HG03135 (cell line): ENCODE results near the gene KRTAP20-1.

Experiments
- ATAC-seq: cut with Tn5 transposase; IDR thresholded peaks from one replicate; pipeline ENCODE4 v1.9.1; 2021; ENCODE audit warnings: mild to moderate bottlenecking, moderate library complexity; ENCODE audit not compliant: unreplicated experiment

The KRTAP20-1 gene

DNA sequence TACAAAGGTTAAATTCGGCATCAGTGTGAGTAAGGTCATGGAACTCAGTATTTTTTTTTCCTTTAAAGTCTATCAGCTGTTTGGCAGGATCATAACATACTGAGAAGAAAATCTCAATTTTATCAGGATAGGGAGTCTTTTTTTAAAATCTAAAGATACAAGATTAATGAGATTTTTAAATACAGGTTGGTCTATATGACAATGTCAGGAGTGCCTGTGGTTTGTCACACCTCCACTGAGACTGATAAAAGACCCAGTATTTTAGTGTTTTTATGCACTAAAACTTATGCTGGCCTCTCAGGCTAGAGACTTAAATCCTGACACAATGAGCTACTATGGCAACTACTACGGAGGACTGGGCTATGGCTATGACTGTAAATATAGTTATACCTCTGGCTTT lies 26.3 kb downstream of the KRTAP20-1 start, which contains the start of gene KRTAP20-3:
Gene KRTAP20-3 (plus strand): TSS at position 301 of the 400 bp plus-strand sequence.
- no peak for ATAC-seq

DNA sequence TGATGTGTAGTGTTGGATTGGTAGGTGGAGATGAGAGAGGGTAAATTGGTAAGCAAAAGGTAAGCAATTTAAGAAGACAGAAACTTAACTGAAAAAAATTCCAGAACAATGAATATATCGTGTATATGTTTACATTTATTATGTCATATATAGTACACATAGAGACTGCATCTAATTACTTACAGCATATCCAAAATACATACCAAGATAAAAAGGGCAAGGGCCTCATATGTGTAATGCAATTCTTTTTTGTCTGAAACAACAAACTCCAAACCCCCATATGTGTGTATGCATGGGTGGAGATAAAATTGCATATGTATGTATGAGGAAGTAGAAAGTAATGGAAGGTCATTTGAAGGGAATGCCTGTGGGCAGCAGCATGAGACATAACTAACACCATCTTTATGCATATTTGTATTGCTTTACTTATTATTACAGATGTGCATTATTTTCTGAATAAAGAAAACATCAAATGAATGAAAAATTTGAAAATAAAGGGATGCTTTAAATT lies 30.7 kb downstream of the KRTAP20-1 start:
- ATAC-seq: no peak

DNA sequence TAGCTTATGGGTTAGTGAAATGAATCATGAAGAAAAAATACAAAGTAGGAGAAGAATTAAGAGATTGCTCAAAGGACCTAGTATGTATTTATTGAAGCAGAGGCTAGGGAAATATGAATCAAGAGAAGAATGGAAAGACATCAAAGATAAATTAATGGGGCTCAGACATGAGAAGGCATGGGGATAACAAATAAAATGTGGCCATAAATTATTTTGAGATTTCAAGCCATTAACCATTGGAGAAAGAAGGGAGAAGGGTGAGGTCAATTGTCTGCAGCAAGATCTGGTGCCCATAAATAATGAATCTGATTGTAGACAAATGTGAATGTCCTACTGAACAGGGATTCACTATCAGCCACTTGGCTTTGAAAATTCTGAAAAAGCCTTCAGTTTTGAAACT lies 36.7 kb downstream of the KRTAP20-1 start:
- no peak for ATAC-seq
